PC-3 (cell line): ENCODE measurements around the gene SNX8. TPM values are rescaled to one million over a fixed set of nuclear protein-coding genes. Genes with fewer than 3 reads are reported as not detected.
A peak's percentile ranks its signal among the peaks of the same experiment; 100 is the strongest.

Experiments
- ATAC-seq: fragments of 200-7000 bp; cut with Tn5 transposase; 2 replicates; pipeline ENCODE4 v1.9.1; 2020; ENCODE audit warnings: mild to moderate bottlenecking, moderate library complexity
- BruUV-seq: library from RNA; stranded (reverse); fragments of 400-500 nt; replicated peaks from 2 replicates; lab custom pipeline; 2021; lab: Mats Ljungman, UMichigan
- CTCF ChIA-PET: fragments of 300-600 bp; sonication (Branson Sonifier 250); formaldehyde crosslinking; loops from one replicate; lab custom pipeline; 2022; ENCODE audit warnings: antibody characterized with exemption; lab: Charles Lee
- POLR2A ChIA-PET: fragments of 300-600 bp; sonication (Branson Sonifier 250); formaldehyde crosslinking; loops from one replicate; lab custom pipeline; 2022; ENCODE audit warnings: antibody characterized with exemption; ENCODE audit not compliant: unreplicated experiment; lab: Charles Lee
- DNase-seq: peaks from one replicate; pipeline ENCODE4 v3.0.0-alpha.2; 2015
- H2AFZ ChIP-seq: fragments of 300-600 bp; sonication (generic); 2 replicates; pipeline ENCODE4 v1.6.0; 2016; ENCODE audit warnings: antibody characterized with exemption, low read length
- H3F3A ChIP-seq: fragments of 300-600 bp; sonication (generic); one replicate; pipeline ENCODE4 v1.6.0; 2017; ENCODE audit warnings: antibody characterized with exemption, low read length, control low read depth, mild to moderate bottlenecking; ENCODE audit not compliant: unreplicated experiment
- H3K27ac ChIP-seq: fragments of 300-600 bp; sonication (generic); 2 replicates; pipeline ENCODE4 v1.5.1; 2016; ENCODE audit warnings: mild to moderate bottlenecking, low read length
- H3K27me3 ChIP-seq: fragments of 300-600 bp; sonication (generic); 2 replicates; pipeline ENCODE4 v1.6.1; 2016; ENCODE audit warnings: low read length, mixed read lengths
- H3K36me3 ChIP-seq: fragments of 300-600 bp; sonication (generic); 2 replicates; pipeline ENCODE4 v1.6.1; 2016; ENCODE audit warnings: low read depth, mixed run types, low read length, mixed read lengths
- H3K4me1 ChIP-seq: fragments of 300-600 bp; sonication (generic); 2 replicates; pipeline ENCODE4 v1.5.1; 2016; ENCODE audit warnings: low read length; ENCODE audit not compliant: insufficient read depth
- H3K4me2 ChIP-seq: fragments of 300-600 bp; sonication (generic); 2 replicates; pipeline ENCODE4 v1.6.0; 2016; ENCODE audit warnings: low read length
- H3K4me3 ChIP-seq: fragments of 300-600 bp; sonication (generic); 2 replicates; pipeline ENCODE4 v1.5.1; 2016; ENCODE audit warnings: mild to moderate bottlenecking, low read length, mixed read lengths
- H3K79me2 ChIP-seq: fragments of 300-600 bp; sonication (generic); 2 replicates; pipeline ENCODE4 v1.6.1; 2017; ENCODE audit warnings: low read length, mixed read lengths
- H3K9ac ChIP-seq: fragments of 300-600 bp; sonication (generic); 2 replicates; pipeline ENCODE4 v1.6.0; 2016; ENCODE audit warnings: mild to moderate bottlenecking, low read length
- H3K9me2 ChIP-seq: fragments of 300-600 bp; sonication (generic); replicated peaks from 2 replicates; pipeline ENCODE4 v1.6.1; 2016; ENCODE audit warnings: mixed run types, low read length, mixed read lengths
- H3K9me3 ChIP-seq: fragments of 300-600 bp; sonication (generic); 2 replicates; pipeline ENCODE4 v1.6.1; 2016; ENCODE audit warnings: low read length, mixed read lengths
- H4K20me1 ChIP-seq: fragments of 300-600 bp; sonication (generic); 2 replicates; pipeline ENCODE4 v1.6.1; 2016; ENCODE audit warnings: low read length, mixed read lengths
- EZH2 ChIP-seq: fragments of 300-600 bp; sonication (generic); IDR thresholded peaks from one replicate; pipeline ENCODE4 v1.6.1; 2017; ENCODE audit warnings: antibody characterized with exemption, mild to moderate bottlenecking, low read length; ENCODE audit not compliant: unreplicated experiment
- EZH2phosphoT487 ChIP-seq: fragments of 300-600 bp; sonication (generic); IDR thresholded peaks from 2 replicates; pipeline ENCODE4 v1.6.1; 2018; ENCODE audit warnings: mild to moderate bottlenecking, antibody characterized with exemption, low read length, borderline replicate concordance
- intact Hi-C: fragments of 100-400 bp; cut with micrococcal nuclease; formaldehyde crosslinking; loops from 2 replicates; pipeline ENCODE4 v1.9.0; 2023
- total RNA-seq: library from RNA; depleted of rRNA; stranded (reverse); fragments of >200 nt; gene quantifications from 2 replicates; pipeline ENCODE4 v1.2.3, GENCODE V29; 2014
- TF ChIP-seq, protein P1 (sequence below): fragments of 300-600 bp; sonication (generic); conservative IDR thresholded peaks from 2 replicates; pipeline ENCODE4 v1.5.1; 2017; ENCODE audit warnings: antibody characterized with exemption, low read depth, mild to moderate bottlenecking, low read length

SNX8 gene
- total RNA-seq, 1 experiment from 2014 or later, result 12.3 TPM

DNA sequence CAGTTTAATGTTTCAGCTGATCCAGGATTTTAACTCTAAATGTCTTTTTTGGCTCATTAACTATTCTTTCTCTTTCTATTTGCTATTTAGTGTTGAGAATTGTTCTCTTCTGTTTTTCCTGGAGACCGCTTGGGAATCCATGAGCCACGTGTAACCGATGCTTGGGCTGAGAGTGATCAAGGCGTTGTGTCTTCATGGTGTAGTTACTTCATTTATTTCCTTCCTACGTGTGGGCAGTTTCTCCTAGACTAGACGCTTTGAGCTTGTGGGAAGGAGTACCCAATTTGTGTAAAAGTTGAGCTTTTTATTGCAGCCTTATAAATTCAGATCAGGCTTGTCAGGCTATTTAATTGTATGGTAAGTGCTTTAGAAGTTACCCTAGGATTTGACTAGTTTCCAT, 43.3 kb upstream of the SNX8 start:
- Histone ChIP-seq H3F3A (no peaks in the 10 kb centered on the region), H3K4me3 (peak overlapping the region; percentile 99; the same call in 1 of the 2 replicates), H2AFZ (no peak overlapping the region), H3K9ac (no peak overlapping the region), H3K4me1 (peaks cover 25% of the 10 kb centered on the region), H4K20me1 (peaks cover 63% of the 10 kb centered on the region), H3K4me2 (peak overlapping the region; percentile 100; the same call in 1 of the 2 replicates), H3K36me3 (peaks cover 55% of the 10 kb centered on the region), H3K79me2 (peaks cover 88% of the 10 kb centered on the region), H3K27me3 (no peaks in the 10 kb centered on the region), H3K9me3 (no peaks in the 10 kb centered on the region), H3K9me2 (no peaks in the 10 kb centered on the region), H3K27ac (no peak overlapping the region)
- ChIA-PET CTCF (no interaction called here), POLR2A (interaction anchor here (0.6 kb wide), 1 partner anchor 267 kb away, joined by 3 read pairs; no protein-coding TSS in a partner anchor)
- no peak for ATAC-seq
- TF ChIP-seq, protein P1, sequence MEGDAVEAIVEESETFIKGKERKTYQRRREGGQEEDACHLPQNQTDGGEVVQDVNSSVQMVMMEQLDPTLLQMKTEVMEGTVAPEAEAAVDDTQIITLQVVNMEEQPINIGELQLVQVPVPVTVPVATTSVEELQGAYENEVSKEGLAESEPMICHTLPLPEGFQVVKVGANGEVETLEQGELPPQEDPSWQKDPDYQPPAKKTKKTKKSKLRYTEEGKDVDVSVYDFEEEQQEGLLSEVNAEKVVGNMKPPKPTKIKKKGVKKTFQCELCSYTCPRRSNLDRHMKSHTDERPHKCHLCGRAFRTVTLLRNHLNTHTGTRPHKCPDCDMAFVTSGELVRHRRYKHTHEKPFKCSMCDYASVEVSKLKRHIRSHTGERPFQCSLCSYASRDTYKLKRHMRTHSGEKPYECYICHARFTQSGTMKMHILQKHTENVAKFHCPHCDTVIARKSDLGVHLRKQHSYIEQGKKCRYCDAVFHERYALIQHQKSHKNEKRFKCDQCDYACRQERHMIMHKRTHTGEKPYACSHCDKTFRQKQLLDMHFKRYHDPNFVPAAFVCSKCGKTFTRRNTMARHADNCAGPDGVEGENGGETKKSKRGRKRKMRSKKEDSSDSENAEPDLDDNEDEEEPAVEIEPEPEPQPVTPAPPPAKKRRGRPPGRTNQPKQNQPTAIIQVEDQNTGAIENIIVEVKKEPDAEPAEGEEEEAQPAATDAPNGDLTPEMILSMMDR, result no peak
- no peak for TF ChIP-seq EZH2
- BruUV-seq, result no TSS peak
- DNase-seq, result no peak
- intact Hi-C loops, result loop anchor here (10.0 kb wide), 1 partner anchor 783 kb away; the partner anchor contains the start of gene PSMG3

DNA sequence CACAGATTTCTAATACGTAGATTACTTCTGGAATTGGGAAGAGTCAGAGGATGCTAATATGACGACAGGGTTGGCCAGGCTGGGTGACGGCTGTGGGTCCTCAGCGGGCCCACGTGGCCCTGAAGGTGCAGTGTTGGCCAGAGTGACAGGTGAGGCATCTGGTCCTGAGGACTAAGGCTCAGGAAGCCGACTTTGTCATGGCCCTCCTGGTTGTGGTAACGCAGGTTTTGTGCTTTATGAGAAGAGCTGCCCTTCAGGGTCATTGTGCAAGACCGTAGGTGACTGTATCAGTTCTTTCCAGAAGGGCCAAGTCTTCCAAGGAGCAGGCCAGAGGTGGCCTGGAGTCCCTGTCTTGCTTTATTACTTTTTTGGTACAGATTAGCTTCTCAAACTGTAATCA, 42.9 kb upstream of the SNX8 start:
- Histone ChIP-seq H3K4me2 (peak overlapping the region; percentile 100), H3K4me1 (peaks cover 25% of the 10 kb centered on the region), H3K9ac (no peak overlapping the region), H3K79me2 (peaks cover 88% of the 10 kb centered on the region), H3K27me3 (no peaks in the 10 kb centered on the region), H2AFZ (no peak overlapping the region), H3K4me3 (peak overlapping the region; percentile 99), H4K20me1 (peaks cover 60% of the 10 kb centered on the region), H3K9me2 (no peaks in the 10 kb centered on the region), H3K36me3 (peaks cover 51% of the 10 kb centered on the region), H3K9me3 (no peaks in the 10 kb centered on the region), H3K27ac (no peak overlapping the region), H3F3A (no peaks in the 10 kb centered on the region)
- TF ChIP-seq EZH2phosphoT487, result no peak
- TF ChIP-seq, protein P1, result no peak
- TF ChIP-seq EZH2, result no peak
- peak; percentile 22 for DNase-seq
- no TSS peak for BruUV-seq
- intact Hi-C loops, result loop anchor here (10.0 kb wide), 1 partner anchor 782 kb away; the partner anchor contains the start of gene PSMG3
- no peak for ATAC-seq
- POLR2A ChIA-PET, result interaction anchor here (0.6 kb wide), 1 partner anchor 266 kb away, joined by 3 read pairs; no protein-coding TSS in a partner anchor
- CTCF ChIA-PET, result no interaction called here

DNA sequence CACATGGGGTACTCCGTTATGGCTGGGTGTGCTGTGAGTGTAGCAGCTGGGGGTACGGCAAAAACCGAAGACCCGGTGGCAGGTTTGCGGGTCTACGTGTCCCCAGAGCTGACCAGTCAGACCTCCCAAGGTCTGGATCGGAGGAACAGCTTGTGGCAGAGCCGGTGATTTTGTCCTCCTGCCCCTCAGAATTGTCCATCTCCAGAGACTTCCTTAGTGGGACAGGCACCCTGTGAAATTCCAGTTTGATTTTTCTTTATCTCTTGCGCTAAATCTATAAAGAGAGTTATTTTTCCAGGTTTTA, 41.4 kb upstream of the SNX8 start:
- ATAC-seq (no peak), DNase-seq (no peak)
- no peaks in the 10 kb centered on the region for H3K27me3 ChIP-seq
- TF ChIP-seq EZH2phosphoT487, result no peak
- no peak for TF ChIP-seq EZH2
- TF ChIP-seq, protein P1, result no peak
- H3F3A ChIP-seq, result no peaks in the 10 kb centered on the region
- peaks cover 25% of the 10 kb centered on the region for H3K4me1 ChIP-seq
- ChIA-PET POLR2A (interaction anchor here (0.7 kb wide), 1 partner anchor 785 kb away, joined by 3 read pairs; no protein-coding TSS in a partner anchor), CTCF (no interaction called here)
- no peak overlapping the region for H2AFZ ChIP-seq
- peak overlapping the region; percentile 99 for H3K4me3 ChIP-seq
- peak overlapping the region; percentile 100 for H3K4me2 ChIP-seq
- intact Hi-C loops, result loop anchor here (10.0 kb wide), 1 partner anchor 781 kb away; the partner anchor contains the start of gene PSMG3
- peaks cover 86% of the 10 kb centered on the region for H3K79me2 ChIP-seq
- peaks cover 43% of the 10 kb centered on the region for H3K36me3 ChIP-seq
- H3K9ac ChIP-seq, result peak overlapping the region; percentile 100
- H3K27ac ChIP-seq, result no peak overlapping the region
- peaks cover 54% of the 10 kb centered on the region for H4K20me1 ChIP-seq
- no peaks in the 10 kb centered on the region for H3K9me3 ChIP-seq
- BruUV-seq, result TSS peak; percentile 59
- no peaks in the 10 kb centered on the region for H3K9me2 ChIP-seq
